CD4-positive, alpha-beta T cell treated with Interleukin-17A for 4 hours (primary cell): Measurements from ENCODE around the gene MYLIP.

Experiments used
- DNase-seq: peaks from one replicate; pipeline ENCODE4 v3.0.0-alpha.2; 2020; ENCODE audit warnings: mixed read lengths

Gene MYLIP

GRCh38 chr6:16108921-16109658 is 19.8 kb upstream of the MYLIP start:
- DNase-seq: no peak

GRCh38 chr6:16109659-16110305 is 19.1 kb upstream of the MYLIP start:
- DNase-seq: no peak

- DNase-seq: no peak
These were observed 10.1 kb upstream of the MYLIP start for GRCh38 chr6:16118825-16119224.

- no peak for DNase-seq
These were observed 7.5 kb upstream of the MYLIP start for GRCh38 chr6:16121339-16121738.

- DNase-seq: no peak
These were observed 6.7 kb upstream of the MYLIP start for GRCh38 chr6:16122197-16122596.

GRCh38 chr6:16124198-16125180 is 4.4 kb upstream of the MYLIP start:
- DNase-seq: no peak

- DNase-seq: no peak
These were observed 2.8 kb upstream of the MYLIP start for GRCh38 chr6:16126056-16126455.

GRCh38 chr6:16126861-16127260 is 2.0 kb upstream of the MYLIP start:
- DNase-seq: no peak

- no peak for DNase-seq
These were observed 1.4 kb upstream of the MYLIP start for GRCh38 chr6:16127471-16127870.

- peak; percentile 49 for DNase-seq
These were observed 926 bp downstream of the MYLIP start for GRCh38 chr6:16129623-16130401.

GRCh38 chr6:16130437-16130891 is 1.6 kb downstream of the MYLIP start:
- peak; percentile 6 for DNase-seq

GRCh38 chr6:16130932-16131387 is 2.1 kb downstream of the MYLIP start:
- DNase-seq: peak; percentile 43

GRCh38 chr6:16132909-16133308 is 4.0 kb downstream of the MYLIP start:
- DNase-seq: peak; percentile 27

GRCh38 chr6:16134430-16134829 is 5.5 kb downstream of the MYLIP start:
- DNase-seq: no peak

GRCh38 chr6:16135066-16135465 is 6.2 kb downstream of the MYLIP start:
- DNase-seq: no peak

GRCh38 chr6:16136091-16136490 is 7.2 kb downstream of the MYLIP start:
- peak; percentile 56 for DNase-seq

GRCh38 chr6:16136621-16137450 is 8.0 kb downstream of the MYLIP start:
- DNase-seq: peak; percentile 68

GRCh38 chr6:16137451-16137801 is 8.5 kb downstream of the MYLIP start:
- no peak for DNase-seq

- DNase-seq: no peak
These were observed 10.7 kb downstream of the MYLIP start for GRCh38 chr6:16139556-16139955.

- DNase-seq: no peak
These were observed 11.7 kb downstream of the MYLIP start for GRCh38 chr6:16140607-16141006.

GRCh38 chr6:16141514-16141913 is 12.6 kb downstream of the MYLIP start:
- DNase-seq: no peak
